ENCODE results near the gene PNLIPRP2.

GRCh38 chr10:116687633-116688032 is 66.9 kb downstream of the PNLIPRP2 start:
- TF ChIP-seq FOXA1 (IDR thresholded peaks at IDR 0.05): no peak
- no peak for TF ChIP-seq ARNT (IDR thresholded peaks at IDR 0.05)
- TF ChIP-seq ELF4 (IDR thresholded peaks at IDR 0.05): no peak
- TF ChIP-seq SUZ12 (IDR thresholded peaks at IDR 0.05): no peak
- TF ChIP-seq TARDBP (IDR thresholded peaks at IDR 0.05): no peak
- TF ChIP-seq L3MBTL2 (conservative IDR thresholded peaks at IDR 0.05): no peak
- no peak for TF ChIP-seq FOXK2 (IDR thresholded peaks at IDR 0.05)
- TF ChIP-seq FOXM1 (IDR thresholded peaks at IDR 0.05; ENCODE audit: borderline replicate concordance): no peak
- TF ChIP-seq SP1 (IDR thresholded peaks at IDR 0.05): no peak
- TF ChIP-seq NFRKB (IDR thresholded peaks at IDR 0.05): no peak
- no peak for TF ChIP-seq HDGF (IDR thresholded peaks at IDR 0.05; ENCODE audit: borderline replicate concordance)
- no peak for TF ChIP-seq LEF1 (IDR thresholded peaks at IDR 0.05; ENCODE audit: borderline replicate concordance)
- TF ChIP-seq PKNOX1 (IDR thresholded peaks at IDR 0.05): no peak
